ENCODE results near the gene VWA5B2. TPM values are rescaled to one million over a fixed set of nuclear protein-coding genes. Genes with fewer than 3 reads are reported as not detected.

VWA5B2 gene
- total and polyA plus RNA-seq, 7 donors: 0.23 to 1.0 (median 0.60) TPM; not detected in 2

- intact Hi-C loops (cut with DNase I): no loop called here
- WGBS, 2 donors: 1% methylated on average over 61 of the region's 61 CpGs
- Histone ChIP-seq H3K4me3 (peak overlapping the region in 3 of 4 donors; percentile 36 to 53 (median 52)), H3K36me3 (no peaks in the 10 kb centered on the region), H3K9me3 (no peaks in the 10 kb centered on the region), H3K27ac (no peak overlapping the region), H3K4me1 (peaks cover 0 to 25% (median 24%) of the 10 kb centered on the region in 4 donors), H3K27me3 (peaks cover 33 to 84% (median 57%) of the 10 kb centered on the region in 3 donors)
- no peak for TF ChIP-seq EP300 (IDR thresholded peaks at IDR 0.05)
- TF ChIP-seq POLR2AphosphoS5 (IDR thresholded peaks at IDR 0.05): no peak
- TF ChIP-seq POLR2A (IDR thresholded peaks at IDR 0.05): no peak
- no peak for TF ChIP-seq CTCF (IDR thresholded peaks at IDR 0.05)
- no peak for DNase-seq
Observed at GRCh38 chr3:184230081-184230602, 757 bp downstream of the VWA5B2 start.

- Histone ChIP-seq H3K36me3 (no peaks in the 10 kb centered on the region), H3K27me3 (peaks cover 33 to 78% (median 53%) of the 10 kb centered on the region in 3 donors), H3K4me1 (peaks cover 0 to 25% (median 24%) of the 10 kb centered on the region in 4 donors), H3K27ac (no peak overlapping the region), H3K9me3 (no peaks in the 10 kb centered on the region), H3K4me3 (peak overlapping the region in 3 of 4 donors; percentile 36 to 53 (median 52))
- DNase-seq: no peak
- TF ChIP-seq EP300 (IDR thresholded peaks at IDR 0.05) (no peak), CTCF (IDR thresholded peaks at IDR 0.05) (no peak), POLR2A (IDR thresholded peaks at IDR 0.05) (no peak), POLR2AphosphoS5 (IDR thresholded peaks at IDR 0.05) (no peak)
- intact Hi-C loops (cut with DNase I): no loop called here
- WGBS, 2 donors: 4 to 7% methylated on average over 79 of the region's 79 CpGs
Observed at GRCh38 chr3:184230603-184231528, 1.5 kb downstream of the VWA5B2 start.

- no peaks in the 10 kb centered on the region for H3K36me3 ChIP-seq
- no peak overlapping the region for H3K27ac ChIP-seq
- no peak for TF ChIP-seq POLR2AphosphoS5 (IDR thresholded peaks at IDR 0.05)
- TF ChIP-seq POLR2A (IDR thresholded peaks at IDR 0.05): no peak
- no peak for TF ChIP-seq EP300 (IDR thresholded peaks at IDR 0.05)
- TF ChIP-seq CTCF (IDR thresholded peaks at IDR 0.05): no peak
- peaks cover 33 to 72% (median 47%) of the 10 kb centered on the region in 3 donors for H3K27me3 ChIP-seq
- 48 to 66% methylated on average over 3 of the region's 3 CpGs for WGBS, 2 donors
- no peaks in the 10 kb centered on the region for H3K9me3 ChIP-seq
- DNase-seq: no peak
- H3K4me3 ChIP-seq: no peak overlapping the region
- intact Hi-C loops (cut with DNase I): no loop called here
- H3K4me1 ChIP-seq: peaks cover 0 to 25% (median 24%) of the 10 kb centered on the region in 4 donors
Observed at GRCh38 chr3:184231671-184232070, 2.3 kb downstream of the VWA5B2 start.

GRCh38 chr3:184233127-184233843 lies 3.9 kb downstream of the VWA5B2 start:
- peaks cover 0 to 25% (median 24%) of the 10 kb centered on the region in 4 donors for H3K4me1 ChIP-seq
- H3K36me3 ChIP-seq: no peaks in the 10 kb centered on the region
- intact Hi-C loops (cut with DNase I): no loop called here
- TF ChIP-seq POLR2AphosphoS5 (IDR thresholded peaks at IDR 0.05) (no peak), POLR2A (IDR thresholded peaks at IDR 0.05) (no peak), EP300 (IDR thresholded peaks at IDR 0.05) (no peak), CTCF (IDR thresholded peaks at IDR 0.05) (no peak)
- DNase-seq: no peak
- H3K9me3 ChIP-seq: no peaks in the 10 kb centered on the region
- H3K27me3 ChIP-seq: peaks cover 33 to 57% (median 37%) of the 10 kb centered on the region in 3 donors
- H3K27ac ChIP-seq: no peak overlapping the region
- 89 to 90% methylated on average over 23 of the region's 23 CpGs for WGBS, 2 donors
- H3K4me3 ChIP-seq: no peak overlapping the region
